ENCODE results near the gene TMEM8B. TPM values are rescaled to one million over a fixed set of nuclear protein-coding genes. Genes with fewer than 3 reads are reported as not detected.

Gene TMEM8B
- polyA plus RNA-seq, 1 experiment = 5.6 TPM

DNA sequence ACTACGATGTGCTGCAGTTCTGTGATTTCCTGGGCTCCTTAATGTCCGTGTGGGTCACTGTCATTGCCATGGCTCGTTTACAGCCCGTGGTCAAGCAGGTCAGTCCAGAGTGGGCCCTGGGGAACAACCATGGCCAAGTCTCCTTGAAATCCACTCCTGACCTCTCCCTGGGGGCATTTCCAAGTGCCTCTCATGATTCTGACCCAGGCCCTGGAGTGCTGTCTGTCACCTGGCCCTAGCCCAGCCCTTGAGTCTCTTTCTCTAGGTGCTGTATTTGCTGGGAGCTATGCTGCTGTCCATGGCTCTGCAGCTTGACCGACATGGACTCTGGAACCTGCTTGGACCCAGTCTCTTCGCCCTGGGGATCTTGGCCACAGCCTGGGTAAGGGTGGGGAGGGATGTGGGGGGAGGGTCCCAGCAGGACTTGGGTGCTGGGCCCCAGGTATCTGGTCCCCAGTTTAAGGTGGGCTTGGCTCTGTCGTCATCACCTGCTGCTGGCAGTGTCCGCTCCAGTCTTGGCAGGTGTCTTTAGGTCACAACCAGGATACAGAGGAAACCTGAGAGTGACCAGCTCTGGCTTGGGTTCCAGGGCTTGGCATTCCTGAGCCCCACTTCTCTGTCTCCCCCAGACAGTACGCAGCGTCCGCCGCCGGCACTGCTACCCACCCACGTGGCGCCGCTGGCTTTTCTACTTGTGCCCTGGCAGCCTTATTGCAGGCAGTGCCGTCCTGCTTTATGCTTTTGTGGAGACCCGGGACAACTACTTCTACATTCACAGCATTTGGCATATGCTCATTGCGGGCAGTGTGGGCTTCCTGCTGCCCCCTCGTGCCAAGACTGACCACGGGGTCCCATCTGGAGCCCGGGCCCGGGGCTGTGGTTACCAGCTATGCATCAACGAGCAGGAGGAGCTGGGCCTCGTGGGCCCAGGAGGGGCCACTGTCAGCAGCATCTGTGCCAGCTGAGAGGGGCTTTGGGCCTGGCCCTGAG, 24.1 kb downstream of the TMEM8B start:
- Histone ChIP-seq H3K36me3 (ENCODE audit: control insufficient read depth, insufficient read depth, low read length) (no peaks in the 10 kb centered on the region), H3K27me3 (ENCODE audit: control insufficient read depth, insufficient read depth, low read length) (no peaks in the 10 kb centered on the region; the same call in 1 of the 2 replicates), H3K4me3 (ENCODE audit: low read depth, low read length) (no peak overlapping the region)
- TF ChIP-seq, protein P1, sequence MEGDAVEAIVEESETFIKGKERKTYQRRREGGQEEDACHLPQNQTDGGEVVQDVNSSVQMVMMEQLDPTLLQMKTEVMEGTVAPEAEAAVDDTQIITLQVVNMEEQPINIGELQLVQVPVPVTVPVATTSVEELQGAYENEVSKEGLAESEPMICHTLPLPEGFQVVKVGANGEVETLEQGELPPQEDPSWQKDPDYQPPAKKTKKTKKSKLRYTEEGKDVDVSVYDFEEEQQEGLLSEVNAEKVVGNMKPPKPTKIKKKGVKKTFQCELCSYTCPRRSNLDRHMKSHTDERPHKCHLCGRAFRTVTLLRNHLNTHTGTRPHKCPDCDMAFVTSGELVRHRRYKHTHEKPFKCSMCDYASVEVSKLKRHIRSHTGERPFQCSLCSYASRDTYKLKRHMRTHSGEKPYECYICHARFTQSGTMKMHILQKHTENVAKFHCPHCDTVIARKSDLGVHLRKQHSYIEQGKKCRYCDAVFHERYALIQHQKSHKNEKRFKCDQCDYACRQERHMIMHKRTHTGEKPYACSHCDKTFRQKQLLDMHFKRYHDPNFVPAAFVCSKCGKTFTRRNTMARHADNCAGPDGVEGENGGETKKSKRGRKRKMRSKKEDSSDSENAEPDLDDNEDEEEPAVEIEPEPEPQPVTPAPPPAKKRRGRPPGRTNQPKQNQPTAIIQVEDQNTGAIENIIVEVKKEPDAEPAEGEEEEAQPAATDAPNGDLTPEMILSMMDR (IDR thresholded peaks at IDR 0.05; ENCODE audit: insufficient read depth, low read depth, low read length) = no peak
- POLR2A ChIA-PET = no interaction called here
- CTCF ChIA-PET = interaction anchor here (0.6 to 1.1 kb wide), 3 partner anchors 13 to 58 kb away, joined by 3 to 5 read pairs (median 3); no protein-coding TSS in a partner anchor
- DNase-seq (ENCODE audit: low read depth) = no peak

DNA sequence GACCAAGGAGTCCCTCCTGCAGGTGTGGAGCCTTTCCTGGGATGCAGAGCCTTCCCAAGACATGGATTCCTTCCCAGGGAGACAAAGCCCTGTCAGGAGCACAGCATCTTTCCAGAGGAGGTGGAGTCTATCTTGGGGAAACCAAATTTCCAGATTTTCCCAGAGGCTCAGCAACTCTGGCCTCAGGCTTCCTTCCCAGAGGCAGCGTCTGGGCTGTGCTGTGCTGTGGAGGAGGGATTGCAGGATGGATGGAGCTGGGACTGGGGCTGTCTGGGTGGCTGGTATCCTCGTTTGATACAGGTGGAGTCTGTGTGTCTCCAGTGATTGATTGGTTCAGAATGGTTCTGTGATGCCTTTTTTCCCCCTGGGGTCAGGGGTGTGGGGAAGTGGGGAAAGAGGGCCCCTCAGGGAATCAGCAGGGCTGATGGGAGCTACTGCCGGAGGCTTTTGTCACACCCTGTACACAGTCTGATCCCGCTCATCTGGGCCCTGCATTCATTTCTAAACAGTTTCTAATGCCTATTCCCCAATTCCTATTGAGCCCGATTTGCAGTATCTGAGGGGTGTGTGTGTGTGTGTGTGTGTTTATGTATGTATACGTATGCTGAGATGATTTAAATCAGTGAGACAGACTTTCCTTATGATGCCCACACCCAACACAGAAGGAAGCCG, 25.2 kb downstream of the TMEM8B start:
- Histone ChIP-seq H3K36me3 (ENCODE audit: control insufficient read depth, insufficient read depth, low read length) (no peaks in the 10 kb centered on the region), H3K27me3 (ENCODE audit: control insufficient read depth, insufficient read depth, low read length) (no peaks in the 10 kb centered on the region; the same call in 1 of the 2 replicates), H3K4me3 (ENCODE audit: low read depth, low read length) (no peak overlapping the region)
- ChIA-PET POLR2A (no interaction called here), CTCF (interaction anchor here (1.0 to 1.3 kb wide), 2 partner anchors 9 to 91 kb away, joined by 3 to 4 read pairs; no protein-coding TSS in a partner anchor)
- TF ChIP-seq, protein P1 (IDR thresholded peaks at IDR 0.05; ENCODE audit: insufficient read depth, low read depth, low read length) = no peak
- DNase-seq (ENCODE audit: low read depth) = no peak

DNA sequence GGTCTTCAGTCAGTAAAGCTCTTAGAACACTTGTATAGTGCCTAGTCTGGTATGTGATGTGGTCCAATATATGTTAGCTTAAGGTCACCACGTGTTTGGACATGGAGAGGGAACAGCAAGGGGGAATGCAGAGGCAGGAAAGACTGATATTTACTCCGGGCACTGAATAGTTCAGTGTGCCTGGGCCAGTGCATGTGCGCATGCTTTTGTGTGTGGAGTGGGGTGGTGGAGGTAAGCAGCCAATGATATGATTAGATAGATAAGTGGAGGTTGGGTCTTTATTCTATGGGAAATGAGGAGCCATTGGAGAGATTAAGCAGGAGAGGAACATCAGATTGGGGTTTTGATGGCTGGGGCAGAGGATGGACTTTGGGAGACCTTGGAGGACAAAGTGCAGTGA, 27.2 kb downstream of the TMEM8B start:
- ChIA-PET POLR2A (no interaction called here), CTCF (interaction anchor here (0.6 to 4.6 kb wide), 6 partner anchors 9 to 63 kb away, joined by 3 to 21 read pairs (median 3); partner anchors contain the start of gene TMEM8B)
- TF ChIP-seq, protein P1 (IDR thresholded peaks at IDR 0.05; ENCODE audit: insufficient read depth, low read depth, low read length) = no peak

DNA sequence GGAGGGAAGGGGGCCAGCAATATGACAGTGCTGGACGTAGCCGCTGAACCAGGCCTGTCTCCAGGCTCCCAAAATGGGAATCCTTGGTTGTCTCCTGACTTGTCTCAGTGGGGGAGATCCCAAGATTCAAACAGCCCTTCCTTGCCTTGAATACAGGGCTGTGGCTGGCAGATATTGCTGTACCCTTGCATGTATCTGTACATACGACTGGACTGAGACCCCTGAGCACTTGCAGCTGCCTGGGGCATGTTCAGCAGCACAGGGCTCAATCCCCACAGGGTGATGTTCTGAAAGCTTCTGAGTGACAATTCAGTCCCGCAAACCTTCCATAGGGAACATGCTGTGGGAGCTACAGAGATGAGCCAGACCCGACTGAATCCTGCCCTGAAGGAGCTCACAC, 27.9 kb downstream of the TMEM8B start:
- H3K27me3 ChIP-seq (ENCODE audit: control insufficient read depth, insufficient read depth, low read length) = peaks cover 7% of the 10 kb centered on the region
- ChIA-PET POLR2A (no interaction called here), CTCF (interaction anchor here (1.4 to 4.6 kb wide), 4 partner anchors 11 to 89 kb away, joined by 3 to 21 read pairs (median 10); no protein-coding TSS in a partner anchor)
- no peak overlapping the region for H3K4me3 ChIP-seq (ENCODE audit: low read depth, low read length)
- DNase-seq (ENCODE audit: low read depth) = no peak
- no peaks in the 10 kb centered on the region for H3K36me3 ChIP-seq (ENCODE audit: control insufficient read depth, insufficient read depth, low read length)
- TF ChIP-seq, protein P1 (IDR thresholded peaks at IDR 0.05; ENCODE audit: insufficient read depth, low read depth, low read length) = no peak

More for the DNA sequence above, 27.2 kb downstream of the TMEM8B start:
- H3K27me3 ChIP-seq (ENCODE audit: control insufficient read depth, insufficient read depth, low read length) = peaks cover 4% of the 10 kb centered on the region
- no peak for DNase-seq (ENCODE audit: low read depth)
- H3K36me3 ChIP-seq (ENCODE audit: control insufficient read depth, insufficient read depth, low read length) = no peaks in the 10 kb centered on the region
- no peak overlapping the region for H3K4me3 ChIP-seq (ENCODE audit: low read depth, low read length)

DNA sequence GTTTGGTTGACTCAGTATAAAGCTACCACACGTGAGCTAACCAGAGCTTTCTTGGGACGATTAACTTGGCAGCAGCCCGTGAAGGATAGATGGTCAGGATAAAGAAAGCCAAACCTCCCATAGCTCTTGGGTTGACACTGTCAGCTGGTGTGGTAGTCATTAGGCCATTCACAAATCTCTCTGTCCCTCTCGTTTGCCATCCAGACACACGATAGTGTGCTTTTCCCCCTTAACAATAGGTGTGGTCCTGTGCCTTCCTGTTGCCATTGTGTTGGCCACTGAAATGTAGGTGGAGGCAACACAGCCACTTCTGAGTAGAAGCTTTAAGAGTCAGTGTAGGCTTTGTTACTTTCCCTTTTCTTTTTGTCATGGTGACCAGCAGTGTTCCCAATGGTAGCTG, 29.4 kb downstream of the TMEM8B start:
- POLR2A ChIA-PET = no interaction called here
- Histone ChIP-seq H3K4me3 (ENCODE audit: low read depth, low read length) (no peak overlapping the region), H3K27me3 (ENCODE audit: control insufficient read depth, insufficient read depth, low read length) (peaks cover 12% of the 10 kb centered on the region), H3K36me3 (ENCODE audit: control insufficient read depth, insufficient read depth, low read length) (no peaks in the 10 kb centered on the region)
- CTCF ChIA-PET = interaction anchor here (1.1 to 4.6 kb wide), 6 partner anchors 9 to 87 kb away, joined by 3 to 21 read pairs (median 5); no protein-coding TSS in a partner anchor
- DNase-seq (ENCODE audit: low read depth) = no peak
- TF ChIP-seq, protein P1 (IDR thresholded peaks at IDR 0.05; ENCODE audit: insufficient read depth, low read depth, low read length) = no peak

Data from BJ (cell line).